Measurements from ENCODE around the gene AIPL1.

Gene AIPL1

GRCh38 chr17:6392609-6393350 lies 42.1 kb downstream of the AIPL1 start:
- in situ Hi-C loops (cut with MboI; ENCODE audit: low pct_unique_long_range_greater_than_20kb, low sequenced_read_pairs, unreplicated experiment): no loop called here
- DNase-seq (ENCODE audit: low spot score): no peak
- no peak for TF ChIP-seq CTCF (IDR thresholded peaks at IDR 0.05; ENCODE audit: extremely low read depth, insufficient read depth, missing control alignments)

DNA sequence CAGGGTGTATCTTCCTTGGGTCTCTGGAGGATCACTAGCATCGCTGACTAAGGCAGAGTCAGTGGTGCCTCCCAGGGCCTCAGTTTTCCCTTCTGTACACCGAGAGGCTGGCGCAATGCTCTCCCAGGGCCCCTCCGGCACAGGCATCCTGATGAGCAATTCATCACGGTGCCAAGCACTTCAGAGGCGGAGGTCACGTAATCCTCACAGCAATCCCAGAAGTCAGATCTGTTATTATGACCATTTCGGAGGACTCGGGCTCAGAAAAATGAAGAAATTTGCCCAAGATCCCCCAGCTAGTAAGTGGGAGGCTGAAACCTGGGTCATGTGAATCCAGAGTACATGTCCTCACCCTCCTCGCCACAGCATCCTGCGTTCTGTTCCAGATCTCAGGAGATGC lies 46.5 kb downstream of the AIPL1 start:
- in situ Hi-C loops (cut with MboI; ENCODE audit: low pct_unique_long_range_greater_than_20kb, low sequenced_read_pairs, unreplicated experiment): no loop called here
- no peak for DNase-seq (ENCODE audit: low spot score)
- TF ChIP-seq CTCF (IDR thresholded peaks at IDR 0.05; ENCODE audit: extremely low read depth, insufficient read depth, missing control alignments): no peak

DNA sequence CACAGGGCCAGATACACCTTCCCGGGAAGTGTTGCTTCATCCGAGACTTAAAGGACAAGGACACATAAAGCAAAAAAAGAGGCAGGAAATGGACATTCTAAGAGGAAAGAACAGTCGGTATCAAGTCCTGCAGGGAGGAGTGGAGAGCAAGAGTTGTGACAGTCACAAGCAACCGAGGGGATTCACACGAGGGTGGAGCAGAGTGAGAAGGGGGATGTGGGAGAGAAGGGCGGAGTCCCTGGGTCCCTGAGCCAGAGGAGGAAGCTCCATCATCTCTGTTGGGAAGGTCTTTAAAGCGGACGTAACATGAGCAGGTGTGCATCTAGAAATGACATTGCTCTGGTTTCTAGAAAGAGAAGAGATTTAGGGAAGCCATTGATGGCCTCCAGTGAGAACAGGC lies 47.1 kb downstream of the AIPL1 start:
- no peak for DNase-seq (ENCODE audit: low spot score)
- in situ Hi-C loops (cut with MboI; ENCODE audit: low pct_unique_long_range_greater_than_20kb, low sequenced_read_pairs, unreplicated experiment): no loop called here
- no peak for TF ChIP-seq CTCF (IDR thresholded peaks at IDR 0.05; ENCODE audit: extremely low read depth, insufficient read depth, missing control alignments)

DNA sequence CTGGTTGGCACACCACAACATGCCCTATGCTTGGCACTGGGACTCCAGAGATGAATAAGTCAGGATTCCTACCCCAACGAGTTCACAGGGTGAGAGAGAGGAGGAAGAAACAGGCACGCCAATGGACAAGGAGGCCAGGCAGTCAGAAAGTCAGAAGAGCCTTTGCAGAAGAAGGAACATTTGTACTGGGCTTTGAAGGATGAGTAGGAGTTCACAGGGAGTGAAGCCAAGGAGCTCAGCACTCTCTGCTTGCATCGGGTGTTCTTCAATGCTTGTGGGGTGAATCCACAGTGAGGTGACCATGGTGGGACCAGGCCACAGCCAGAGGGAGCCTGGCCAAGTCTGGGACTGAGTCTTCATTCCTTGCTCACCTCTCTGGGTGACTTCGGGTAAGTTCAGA lies 47.5 kb downstream of the AIPL1 start:
- TF ChIP-seq CTCF (IDR thresholded peaks at IDR 0.05; ENCODE audit: extremely low read depth, insufficient read depth, missing control alignments): no peak
- in situ Hi-C loops (cut with MboI; ENCODE audit: low pct_unique_long_range_greater_than_20kb, low sequenced_read_pairs, unreplicated experiment): no loop called here

GRCh38 chr17:6386041-6386630 lies 48.8 kb downstream of the AIPL1 start:
- DNase-seq (ENCODE audit: low spot score): no peak
- in situ Hi-C loops (cut with MboI; ENCODE audit: low pct_unique_long_range_greater_than_20kb, low sequenced_read_pairs, unreplicated experiment): no loop called here
- TF ChIP-seq CTCF (IDR thresholded peaks at IDR 0.05; ENCODE audit: extremely low read depth, insufficient read depth, missing control alignments): no peak

More for the DNA sequence above, 47.5 kb downstream of the AIPL1 start:
- DNase-seq (ENCODE audit: low spot score): no peak

GRCh38 chr17:6384481-6384880 lies 50.4 kb downstream of the AIPL1 start:
- DNase-seq (ENCODE audit: low spot score): no peak
- in situ Hi-C loops (cut with MboI; ENCODE audit: low pct_unique_long_range_greater_than_20kb, low sequenced_read_pairs, unreplicated experiment): no loop called here
- TF ChIP-seq CTCF (IDR thresholded peaks at IDR 0.05; ENCODE audit: extremely low read depth, insufficient read depth, missing control alignments): no peak

Measured in GM13977 (cell line).